Germinal center (tissue), 1 donor: ENCODE data around the gene PRTN3.

Experiments
- DNase-seq: peaks from one replicate; pipeline ENCODE4 v3.0.0; 2012; ENCODE audit warnings: mixed read lengths, low spot score

Gene PRTN3, protein sequence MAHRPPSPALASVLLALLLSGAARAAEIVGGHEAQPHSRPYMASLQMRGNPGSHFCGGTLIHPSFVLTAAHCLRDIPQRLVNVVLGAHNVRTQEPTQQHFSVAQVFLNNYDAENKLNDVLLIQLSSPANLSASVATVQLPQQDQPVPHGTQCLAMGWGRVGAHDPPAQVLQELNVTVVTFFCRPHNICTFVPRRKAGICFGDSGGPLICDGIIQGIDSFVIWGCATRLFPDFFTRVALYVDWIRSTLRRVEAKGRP

DNA sequence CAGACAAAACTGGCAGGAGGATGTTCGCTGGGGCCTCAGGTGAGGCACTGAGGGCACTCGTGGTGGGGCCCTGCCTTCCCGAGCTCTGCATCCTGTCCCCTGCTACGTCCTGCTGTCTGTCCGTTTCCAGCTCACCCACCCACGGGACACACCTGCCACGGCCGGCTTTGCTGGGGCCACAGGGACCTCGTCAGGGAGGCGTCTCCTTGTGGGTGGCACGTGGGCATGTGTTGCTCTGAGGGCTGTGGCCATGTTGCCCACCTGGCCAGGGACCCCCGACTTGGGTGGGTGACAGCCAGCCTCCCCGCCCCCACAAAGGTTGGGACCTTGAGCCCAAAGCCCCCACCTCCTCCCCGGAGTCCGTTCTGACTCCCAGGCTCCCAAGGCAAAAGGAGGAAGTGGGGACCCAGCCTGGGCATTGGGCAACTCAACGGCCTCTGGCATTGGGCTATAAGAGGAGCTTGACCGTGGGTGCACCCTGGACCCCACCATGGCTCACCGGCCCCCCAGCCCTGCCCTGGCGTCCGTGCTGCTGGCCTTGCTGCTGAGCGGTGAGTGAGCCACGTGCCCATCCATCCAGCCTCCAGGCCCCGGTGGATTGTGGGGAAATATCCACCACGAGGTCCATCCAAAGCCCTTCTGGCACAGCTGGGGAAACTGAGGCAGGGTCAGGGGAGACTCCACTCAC lies at the start of gene PRTN3:
TSS of gene PRTN3 (plus strand) at position 481 of the 688 bp plus-strand sequence. CDS start at position 491, 10 bp downstream.
- no peak for DNase-seq

- no peak for DNase-seq
Measured at GRCh38 chr19:791007-791566, 49.7 kb upstream of the PRTN3 start.

DNA sequence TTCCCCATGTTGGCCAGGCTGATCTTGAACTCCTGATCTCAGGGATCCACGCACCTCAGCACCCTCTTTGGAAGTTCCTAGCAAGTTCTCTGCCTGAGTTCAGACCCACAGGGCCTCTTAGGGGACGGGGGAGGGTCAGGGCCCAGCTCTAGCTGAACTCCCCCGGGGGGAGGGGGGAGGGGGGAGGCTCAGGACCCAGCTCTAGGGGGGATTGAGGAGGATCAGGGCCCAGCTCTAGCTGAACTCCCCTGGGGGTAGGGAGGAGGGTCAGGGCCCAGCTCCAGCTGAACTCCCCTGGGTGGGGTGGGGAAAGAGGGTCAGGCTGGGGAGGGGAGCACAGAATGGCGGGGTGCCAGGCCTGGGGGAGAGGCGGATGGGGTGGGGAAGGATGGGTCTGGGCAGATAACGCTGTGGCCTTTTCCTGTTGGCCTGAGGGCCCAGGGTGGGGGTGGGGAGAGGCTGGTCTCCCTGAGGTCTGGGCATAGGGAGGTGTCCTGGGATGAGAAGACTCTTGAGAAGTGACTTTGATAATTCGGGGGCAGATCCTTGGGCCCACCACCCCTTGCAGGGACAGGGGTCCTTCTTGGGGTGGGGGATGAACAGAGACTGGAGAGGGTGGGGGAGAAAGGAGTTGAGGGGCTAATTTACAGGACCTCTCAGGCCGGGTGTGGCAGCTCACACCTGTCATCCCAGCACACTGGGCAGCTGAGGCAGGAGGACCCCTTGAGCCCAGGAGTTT lies 49.1 kb upstream of the PRTN3 start:
- no peak for DNase-seq

DNA sequence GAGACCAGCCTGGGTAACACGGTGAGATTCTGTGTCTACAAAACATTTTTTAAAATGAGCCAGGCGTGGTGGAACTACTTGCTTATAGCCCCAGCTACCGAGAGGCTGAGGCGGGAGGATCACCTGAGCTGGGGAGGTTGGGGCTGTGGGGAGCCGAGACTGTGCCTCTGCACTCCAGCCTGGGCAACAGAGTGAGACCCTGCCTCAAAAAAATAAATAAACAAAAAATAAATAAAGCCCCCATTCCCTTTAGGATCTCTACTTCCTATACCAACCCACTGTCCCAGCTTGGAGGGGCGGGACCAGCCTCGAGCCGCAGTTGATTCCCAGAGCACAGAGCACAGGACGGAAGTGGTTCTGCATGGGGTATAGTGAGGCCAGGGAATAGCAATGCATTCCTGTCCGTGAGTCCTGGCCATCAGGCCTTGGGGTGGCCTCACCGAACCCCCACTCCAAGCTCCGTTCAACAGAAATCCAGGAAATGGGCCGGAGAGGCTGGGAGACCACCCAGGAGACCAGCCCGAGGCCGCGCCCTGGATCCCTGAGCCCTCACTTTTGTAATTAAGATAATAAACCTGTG lies 48.4 kb upstream of the PRTN3 start:
- DNase-seq = no peak

- DNase-seq = no peak
Measured at GRCh38 chr19:793806-794205, 47.0 kb upstream of the PRTN3 start.

GRCh38 chr19:795073-795611 lies 45.7 kb upstream of the PRTN3 start:
- no peak for DNase-seq

DNA sequence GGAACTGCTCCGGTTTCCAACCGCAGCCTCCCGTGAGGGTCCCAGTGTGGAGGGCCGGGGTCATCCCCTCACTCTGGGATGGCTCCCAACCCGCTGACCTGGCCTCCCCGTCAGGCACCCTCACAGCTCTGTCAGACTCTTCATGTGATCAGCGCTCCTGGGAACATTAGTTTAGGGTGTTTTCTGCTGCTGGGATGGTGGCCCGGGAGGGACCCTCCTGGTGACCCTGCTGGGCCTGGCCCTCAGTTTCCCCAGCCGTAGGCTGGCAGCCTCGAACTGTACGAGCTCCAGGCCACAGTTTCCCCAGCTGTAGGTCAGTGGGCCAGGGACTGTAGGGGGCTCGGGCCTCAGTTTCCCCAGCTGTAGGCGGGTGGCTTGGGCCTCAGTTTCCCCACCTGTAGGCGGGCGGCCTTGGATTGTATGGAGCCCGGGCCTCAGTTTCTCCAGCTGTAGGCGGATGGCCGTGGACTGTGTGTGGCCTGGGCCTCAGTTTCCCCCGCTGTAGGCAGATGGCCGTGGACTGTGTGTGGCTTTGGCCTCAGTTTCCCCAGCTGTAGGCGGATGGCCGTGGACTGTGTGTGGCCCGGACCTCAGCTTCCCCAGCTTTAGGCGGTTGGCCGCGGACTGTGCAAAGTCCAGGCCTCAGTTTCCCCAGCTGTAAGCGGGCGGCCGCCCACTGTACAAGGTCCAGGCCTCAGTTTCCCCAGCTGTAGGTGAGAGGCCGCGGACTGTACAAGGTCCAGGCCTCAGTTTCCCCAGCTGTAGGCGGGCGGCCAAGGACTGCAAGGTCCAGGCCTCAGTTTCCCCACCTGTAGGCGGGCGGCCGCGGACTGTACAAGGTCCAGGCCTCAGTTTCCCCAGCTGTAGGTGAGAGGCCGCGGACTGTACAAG lies 44.9 kb upstream of the PRTN3 start:
- DNase-seq = no peak

DNA sequence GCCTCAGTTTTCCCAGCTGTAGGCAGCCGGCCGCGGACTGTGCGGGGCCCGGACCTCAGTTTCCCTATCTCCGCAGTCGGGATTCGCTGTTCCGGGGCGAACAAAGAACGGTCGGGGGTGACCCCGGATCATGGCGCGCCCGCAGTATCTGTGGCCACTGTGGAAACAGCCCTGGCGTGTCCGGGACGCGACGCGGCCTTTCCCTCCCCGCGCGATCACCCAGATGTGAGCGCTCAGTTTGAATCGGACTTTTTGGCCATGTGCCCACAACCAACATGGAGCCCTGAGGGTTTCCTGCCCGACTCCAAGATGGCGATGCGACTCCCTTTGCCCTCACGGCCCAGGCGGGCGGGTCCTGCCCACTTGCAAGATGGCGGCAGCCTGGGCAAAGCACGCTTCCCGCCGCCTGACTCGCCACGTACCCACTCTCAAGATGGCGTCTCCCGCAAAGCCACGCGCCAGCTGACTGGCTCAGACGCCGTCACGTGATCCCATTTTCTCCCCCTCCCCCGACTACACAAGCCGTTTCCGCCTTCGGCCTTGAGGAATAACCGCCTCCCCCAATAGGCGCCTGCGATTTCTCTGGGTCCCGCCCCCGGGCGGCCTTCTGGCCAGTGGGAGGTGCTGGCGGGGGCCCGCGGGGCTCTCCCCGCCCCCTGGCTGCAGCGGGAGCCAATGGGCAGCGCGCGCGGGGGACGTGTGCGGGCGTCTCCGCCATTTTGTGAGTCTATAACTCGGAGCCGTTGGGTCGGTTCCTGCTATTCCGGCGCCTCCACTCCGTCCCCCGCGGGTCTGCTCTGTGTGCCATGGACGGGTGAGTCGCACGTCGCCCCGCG lies 43.9 kb upstream of the PRTN3 start, which contains the start of gene PTBP1:
TSS of gene PTBP1 (plus strand) at position 761 of the 836 bp plus-strand sequence. CDS start at position 807, 46 bp downstream.
- peak; percentile 99 for DNase-seq

GRCh38 chr19:797528-798414 lies 43.0 kb upstream of the PRTN3 start:
- DNase-seq = peak; percentile 96

- no peak for DNase-seq
Measured at GRCh38 chr19:798415-799075, 42.3 kb upstream of the PRTN3 start.

DNA sequence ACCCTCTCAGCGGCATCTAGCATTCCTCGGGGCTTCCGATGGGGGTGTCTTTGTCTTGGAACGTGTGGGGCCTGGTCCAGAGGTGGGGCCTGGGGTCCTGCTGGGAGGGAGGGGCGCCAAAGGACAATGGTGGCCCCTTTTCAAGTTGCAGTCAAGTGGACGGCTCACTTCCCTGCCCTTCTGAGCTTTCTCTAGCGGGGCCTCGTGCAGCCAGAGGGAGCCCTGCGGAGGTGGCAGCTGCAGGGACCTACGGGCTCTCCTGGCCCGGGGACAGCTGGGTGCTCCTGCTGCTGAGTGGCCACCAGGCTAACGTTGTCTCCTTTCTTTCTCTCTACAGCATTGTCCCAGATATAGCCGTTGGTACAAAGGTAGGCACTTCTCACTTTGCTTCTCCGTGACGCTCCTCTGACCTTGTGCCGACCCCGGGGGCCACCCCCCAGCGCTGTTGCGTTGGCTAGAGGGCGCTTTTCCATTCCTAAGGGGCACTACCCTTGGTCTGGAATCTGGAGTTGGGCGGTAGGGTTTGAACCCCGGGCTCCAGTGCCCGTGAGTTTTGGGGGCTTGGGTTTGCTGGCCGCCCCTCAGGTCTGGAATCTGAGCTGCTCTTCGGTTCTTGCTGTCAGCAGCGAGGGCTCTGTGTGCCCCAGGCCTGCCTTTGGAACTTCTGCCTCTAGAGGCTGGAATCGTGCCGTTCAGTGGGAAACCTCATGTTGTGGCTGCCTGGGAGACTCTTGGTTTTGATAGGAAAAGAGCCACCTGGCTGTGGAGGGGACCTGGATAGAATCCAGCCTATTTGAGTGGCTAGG lies 41.5 kb upstream of the PRTN3 start:
- DNase-seq = no peak

GRCh38 chr19:800360-801029 lies 40.3 kb upstream of the PRTN3 start:
- DNase-seq = no peak

GRCh38 chr19:801030-801860 lies 39.6 kb upstream of the PRTN3 start:
- DNase-seq = no peak

- DNase-seq = no peak
Measured at GRCh38 chr19:801861-802497, 38.8 kb upstream of the PRTN3 start.

- DNase-seq = no peak
Measured at GRCh38 chr19:802498-803098, 38.2 kb upstream of the PRTN3 start.
